ENCODE data around the gene NOL9. TPM values are rescaled to one million over a fixed set of nuclear protein-coding genes. Genes with fewer than 3 reads are reported as not detected.
"Not testable (repeated sequence)": the region's sequence is repeated elsewhere in the genome, so short reads cannot be mapped to it uniquely, and the experiment has no call there.

NOL9 gene
- total RNA-seq, 1 donor from 2014 or later = 49.5 TPM

- H3K27ac Mint-ChIP-seq = no peak overlapping the region
- no peaks in the 10 kb centered on the region for H3K9me3 Mint-ChIP-seq (ENCODE audit: low read depth)
- TF ChIP-seq CTCF (IDR thresholded peaks at IDR 0.05; ENCODE audit: unreplicated experiment) = no peak
- H3K27me3 Mint-ChIP-seq = peaks cover 34% of the 10 kb centered on the region
- H3K36me3 Mint-ChIP-seq (ENCODE audit: insufficient read depth) = no peaks in the 10 kb centered on the region
- no peaks in the 10 kb centered on the region for H3K4me1 Mint-ChIP-seq (ENCODE audit: low read depth)
- no peak for DNase-seq (ENCODE audit: low spot score, unreplicated experiment)
- H3K4me3 Mint-ChIP-seq (ENCODE audit: low read depth) = no peak overlapping the region
Observed at GRCh38 chr1:6570100-6570499, 15.8 kb upstream of the NOL9 start.

- no peak overlapping the region for H3K4me3 Mint-ChIP-seq (ENCODE audit: low read depth)
- H3K4me1 Mint-ChIP-seq (ENCODE audit: low read depth) = no peaks in the 10 kb centered on the region
- peaks cover 34% of the 10 kb centered on the region for H3K27me3 Mint-ChIP-seq
- TF ChIP-seq CTCF (IDR thresholded peaks at IDR 0.05; ENCODE audit: unreplicated experiment) = no peak
- DNase-seq (ENCODE audit: low spot score, unreplicated experiment) = no peak
- H3K9me3 Mint-ChIP-seq (ENCODE audit: low read depth) = no peaks in the 10 kb centered on the region
- no peak overlapping the region for H3K27ac Mint-ChIP-seq
- H3K36me3 Mint-ChIP-seq (ENCODE audit: insufficient read depth) = no peaks in the 10 kb centered on the region
Observed at GRCh38 chr1:6569033-6569432, 14.7 kb upstream of the NOL9 start.

GRCh38 chr1:6560267-6560666, 6.0 kb upstream of the NOL9 start:
- Mint-ChIP-seq H3K4me3 (ENCODE audit: low read depth) (no peak overlapping the region), H3K4me1 (ENCODE audit: low read depth) (no peaks in the 10 kb centered on the region), H3K36me3 (ENCODE audit: insufficient read depth) (no peaks in the 10 kb centered on the region), H3K27ac (no peak overlapping the region), H3K9me3 (ENCODE audit: low read depth) (peaks cover 3% of the 10 kb centered on the region), H3K27me3 (no peaks in the 10 kb centered on the region)
- no peak for DNase-seq (ENCODE audit: low spot score, unreplicated experiment)
- TF ChIP-seq CTCF (IDR thresholded peaks at IDR 0.05; ENCODE audit: unreplicated experiment) = no peak

- not testable (repeated sequence) for H3K36me3 Mint-ChIP-seq (ENCODE audit: insufficient read depth); H3K4me1 Mint-ChIP-seq (ENCODE audit: low read depth); H3K27me3 Mint-ChIP-seq; DNase-seq (ENCODE audit: low spot score, unreplicated experiment); H3K27ac Mint-ChIP-seq; H3K9me3 Mint-ChIP-seq (ENCODE audit: low read depth); H3K4me3 Mint-ChIP-seq (ENCODE audit: low read depth)
Observed at GRCh38 chr1:6559161-6559560, 4.8 kb upstream of the NOL9 start.

GRCh38 chr1:6557597-6557996, 3.3 kb upstream of the NOL9 start:
- Mint-ChIP-seq H3K9me3 (ENCODE audit: low read depth) (peaks cover 3% of the 10 kb centered on the region), H3K4me1 (ENCODE audit: low read depth) (peaks cover 9% of the 10 kb centered on the region), H3K36me3 (ENCODE audit: insufficient read depth) (no peaks in the 10 kb centered on the region), H3K27me3 (no peaks in the 10 kb centered on the region), H3K27ac (no peak overlapping the region), H3K4me3 (ENCODE audit: low read depth) (no peak overlapping the region)
- no peak for TF ChIP-seq CTCF (IDR thresholded peaks at IDR 0.05; ENCODE audit: unreplicated experiment)
- no peak for DNase-seq (ENCODE audit: low spot score, unreplicated experiment)

- peak within 1 kb of the TSS; percentile 41 for H3K27ac Mint-ChIP-seq
- no peak for TF ChIP-seq CTCF (IDR thresholded peaks at IDR 0.05; ENCODE audit: unreplicated experiment)
- H3K36me3 Mint-ChIP-seq (ENCODE audit: insufficient read depth) = peaks cover 1% of the 10 kb centered on the region
- peak within 1 kb of the TSS; percentile 80 for H3K4me3 Mint-ChIP-seq (ENCODE audit: low read depth)
- H3K27me3 Mint-ChIP-seq = no peaks in the 10 kb centered on the region
- H3K9me3 Mint-ChIP-seq (ENCODE audit: low read depth) = no peaks in the 10 kb centered on the region
- H3K4me1 Mint-ChIP-seq (ENCODE audit: low read depth) = peaks cover 9% of the 10 kb centered on the region
- no peak for DNase-seq (ENCODE audit: low spot score, unreplicated experiment)
Observed at GRCh38 chr1:6554907-6555778, 830 bp upstream of the NOL9 start, which contains the start of gene TAS1R1. TAS1R1 (plus strand) TSS chr1:6555307; CDS start chr1:6555374, 67 bp downstream.
